Activated CD8-positive, alpha-beta memory T cell treated with anti-CD3 and anti-CD28 coated beads, Interleukin-2, amount 50 U/mL, for 48 hours (primary cell): ENCODE results near the gene CYP4F22.
"Not testable (repeated sequence)": the region's sequence is repeated elsewhere in the genome, so short reads cannot be mapped to it uniquely, and the experiment has no call there.

Experiments
- DNase-seq: peaks from one replicate; pipeline ENCODE4 v3.0.0-alpha.2; 2020

Gene CYP4F22

GRCh38 chr19:15508035-15508710, at the start of gene CYP4F22:
TSS of gene CYP4F22 (plus strand) at chr19:15508525. CDS start at chr19:15525337, 16,812 bp downstream.
- peak; percentile 64 for DNase-seq

- DNase-seq, result no peak
Observed at GRCh38 chr19:15461694-15462093, 46.6 kb upstream of the CYP4F22 start.

- DNase-seq, result peak; percentile 84
Observed at GRCh38 chr19:15463861-15464371, 44.4 kb upstream of the CYP4F22 start.

GRCh38 chr19:15464394-15465385, 43.6 kb upstream of the CYP4F22 start, which contains the start of gene RASAL3:
TSS of gene RASAL3 (minus strand) at chr19:15464544. CDS start at chr19:15464358, 186 bp downstream.
- peak; percentile 83 for DNase-seq

- DNase-seq, result peak; percentile 70
Observed at GRCh38 chr19:15466851-15467733, 41.2 kb upstream of the CYP4F22 start.

- DNase-seq, result no peak
Observed at GRCh38 chr19:15467734-15468214, 40.6 kb upstream of the CYP4F22 start.

GRCh38 chr19:15468675-15469512, 39.4 kb upstream of the CYP4F22 start:
- no peak for DNase-seq

- no peak for DNase-seq
Observed at GRCh38 chr19:15469513-15470297, 38.6 kb upstream of the CYP4F22 start.

- no peak for DNase-seq
Observed at GRCh38 chr19:15471639-15472101, 36.7 kb upstream of the CYP4F22 start.

- DNase-seq, result not testable (repeated sequence)
Observed at GRCh38 chr19:15473821-15474220, 34.5 kb upstream of the CYP4F22 start.

GRCh38 chr19:15475169-15475568, 33.2 kb upstream of the CYP4F22 start:
- no peak for DNase-seq

- DNase-seq, result no peak
Observed at GRCh38 chr19:15475611-15476010, 32.7 kb upstream of the CYP4F22 start.

- DNase-seq, result no peak
Observed at GRCh38 chr19:15476325-15476724, 32.0 kb upstream of the CYP4F22 start.

- no peak for DNase-seq
Observed at GRCh38 chr19:15479391-15480345, 28.7 kb upstream of the CYP4F22 start, which contains the start of gene PGLYRP2. TSS of gene PGLYRP2 (minus strand) at chr19:15479501. CDS start at chr19:15479371, 130 bp downstream.

- not testable (repeated sequence) for DNase-seq
Observed at GRCh38 chr19:15480996-15481395, 27.3 kb upstream of the CYP4F22 start.

- not testable (repeated sequence) for DNase-seq
Observed at GRCh38 chr19:15485768-15486167, 22.6 kb upstream of the CYP4F22 start.

- no peak for DNase-seq
Observed at GRCh38 chr19:15487038-15487437, 21.3 kb upstream of the CYP4F22 start.

GRCh38 chr19:15488489-15489226, 19.7 kb upstream of the CYP4F22 start:
- no peak for DNase-seq
